T follicular helper cell (primary cell): ENCODE measurements around the gene NDUFS6.
"Not testable (repeated sequence)": the region's sequence is repeated elsewhere in the genome, so short reads cannot be mapped to it uniquely, and the experiment has no call there.

Source experiments
- DNase-seq: peaks from one replicate; pipeline ENCODE4 v3.0.0-alpha.2; 2020; ENCODE audit warnings: low read depth

Gene NDUFS6

DNA sequence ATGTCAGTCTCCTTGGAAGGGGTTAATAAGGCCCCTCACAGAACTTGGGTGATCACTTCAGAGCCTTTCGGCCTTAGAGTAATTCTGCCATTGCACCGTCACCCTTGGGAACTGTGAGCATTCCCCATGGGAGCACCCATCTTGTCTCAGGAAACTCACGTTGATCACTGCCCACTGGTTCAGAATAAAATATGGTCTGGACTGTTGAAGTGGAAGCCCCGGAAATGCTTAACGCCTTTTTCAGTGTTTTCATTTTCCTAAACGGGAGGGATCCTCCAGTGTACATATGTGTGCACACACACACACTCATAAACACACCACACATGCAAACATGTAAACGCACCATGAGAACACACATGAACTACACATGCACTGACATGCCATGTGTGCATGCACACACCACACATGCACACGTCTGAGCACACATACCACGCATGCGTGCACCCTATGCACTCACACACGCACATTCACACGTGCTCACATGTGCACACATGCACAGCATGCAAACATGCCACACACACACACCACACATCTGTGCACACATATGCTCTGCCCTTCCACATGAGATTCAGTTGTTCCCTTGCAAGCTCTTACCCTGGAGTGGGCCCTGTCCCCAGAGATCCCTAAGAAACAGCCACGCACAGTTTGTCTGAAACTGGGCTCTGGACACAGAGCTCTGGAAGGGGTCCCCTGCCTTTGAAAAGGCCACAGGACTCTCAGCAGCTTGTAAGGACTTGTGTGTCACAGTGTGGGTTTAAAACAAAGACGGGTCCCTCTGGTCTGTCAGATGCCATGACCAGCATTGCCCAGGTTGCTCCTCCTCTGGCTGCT lies 18.6 kb upstream of the NDUFS6 start:
- DNase-seq: no peak

DNA sequence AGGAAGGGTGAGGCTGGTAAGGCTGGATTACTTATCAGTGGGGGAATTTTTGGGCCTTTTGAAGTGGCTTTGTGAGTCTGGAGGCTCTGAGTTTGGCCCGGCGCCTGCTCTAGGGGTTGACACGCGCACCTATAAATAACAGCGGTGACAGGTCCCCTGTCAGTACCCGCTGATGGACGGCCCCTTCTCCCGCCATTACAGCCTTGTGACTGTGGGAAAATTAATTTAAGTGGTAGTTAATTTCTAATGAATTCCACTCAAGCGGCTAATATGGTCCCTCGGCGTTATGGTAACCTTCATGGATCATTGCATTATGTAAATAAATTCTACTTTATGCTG lies 18.0 kb upstream of the NDUFS6 start:
- no peak for DNase-seq

DNA sequence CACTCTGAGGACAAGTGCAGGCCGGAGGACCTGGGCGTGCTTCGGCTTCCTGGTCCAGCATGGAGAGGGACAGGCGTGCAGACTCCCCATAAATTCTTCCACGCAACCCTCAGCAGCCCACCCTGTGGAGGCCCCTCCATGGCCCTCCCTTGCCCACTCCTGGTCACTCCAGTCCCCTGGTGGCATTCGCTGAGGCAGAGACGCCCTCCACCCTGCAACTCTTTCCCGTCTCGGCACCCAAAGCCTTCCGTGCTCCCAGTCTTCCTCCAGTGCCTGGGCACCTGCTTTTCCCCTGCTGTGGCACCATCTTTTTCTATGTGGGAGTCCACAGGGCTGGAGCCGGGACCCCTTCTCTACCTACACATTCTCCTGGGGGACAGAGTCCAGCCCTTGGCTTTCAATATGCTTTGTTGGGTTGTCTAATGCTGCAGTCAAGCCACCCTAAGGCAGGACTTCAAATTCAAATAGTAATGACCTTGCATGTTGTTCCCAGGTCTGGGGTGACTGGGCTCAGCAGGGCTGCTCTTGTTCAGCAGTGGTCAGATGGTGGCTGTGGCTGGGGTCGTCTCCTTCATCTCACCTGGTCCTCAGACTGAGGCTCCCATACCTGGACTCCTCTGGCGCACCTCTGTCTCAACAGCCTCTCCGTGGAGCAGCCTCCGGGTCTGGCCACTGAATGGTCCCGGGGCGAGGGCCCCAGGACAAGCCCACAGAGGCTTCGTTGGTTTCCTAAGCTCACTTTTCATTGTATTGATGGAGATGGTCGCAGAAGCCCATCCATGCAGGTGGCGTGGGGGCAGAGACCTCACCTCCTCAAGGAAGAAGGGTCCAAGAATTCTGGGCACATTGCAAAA lies 16.8 kb upstream of the NDUFS6 start:
- DNase-seq: no peak

DNA sequence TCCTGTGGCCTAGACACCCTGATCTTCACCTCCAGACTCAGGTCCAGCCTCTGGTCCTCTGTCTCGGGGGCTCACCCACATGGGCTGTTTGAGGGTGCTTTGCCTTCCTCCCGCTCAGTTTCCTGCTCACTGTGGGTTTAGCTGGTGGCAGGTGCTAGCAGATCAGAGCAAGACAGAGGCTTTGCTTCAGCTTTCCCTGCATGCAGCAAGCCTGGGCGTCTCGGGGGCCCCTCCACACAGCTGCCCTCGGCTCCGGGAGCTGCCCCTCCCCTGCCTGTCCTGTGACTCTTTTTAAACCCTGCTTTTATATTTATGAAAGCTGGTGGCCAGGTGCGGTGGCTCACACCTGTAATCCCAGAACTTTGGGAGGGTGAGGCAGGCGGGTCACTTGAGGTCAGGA lies 16.1 kb upstream of the NDUFS6 start:
- DNase-seq: no peak

DNA sequence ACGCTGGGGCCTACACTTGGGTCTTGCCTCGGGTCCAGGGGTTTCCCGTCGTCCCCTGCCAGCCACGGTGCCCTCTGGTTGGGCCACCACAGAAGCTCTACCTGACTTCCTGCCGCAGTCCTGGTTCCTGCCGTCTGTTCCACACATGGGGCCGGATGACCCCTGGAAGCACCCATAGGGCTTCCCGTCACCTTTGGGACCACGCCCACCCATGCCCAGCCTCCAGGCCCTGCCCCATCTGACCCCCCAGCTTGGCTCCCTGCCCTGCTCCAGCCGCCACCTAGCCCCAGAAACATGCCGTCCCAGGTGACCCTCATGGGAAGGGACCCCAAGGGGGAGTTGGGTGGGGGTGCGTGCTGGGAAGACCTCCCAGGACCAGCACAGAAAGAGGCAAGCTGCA lies 15.2 kb upstream of the NDUFS6 start:
- no peak for DNase-seq

DNA sequence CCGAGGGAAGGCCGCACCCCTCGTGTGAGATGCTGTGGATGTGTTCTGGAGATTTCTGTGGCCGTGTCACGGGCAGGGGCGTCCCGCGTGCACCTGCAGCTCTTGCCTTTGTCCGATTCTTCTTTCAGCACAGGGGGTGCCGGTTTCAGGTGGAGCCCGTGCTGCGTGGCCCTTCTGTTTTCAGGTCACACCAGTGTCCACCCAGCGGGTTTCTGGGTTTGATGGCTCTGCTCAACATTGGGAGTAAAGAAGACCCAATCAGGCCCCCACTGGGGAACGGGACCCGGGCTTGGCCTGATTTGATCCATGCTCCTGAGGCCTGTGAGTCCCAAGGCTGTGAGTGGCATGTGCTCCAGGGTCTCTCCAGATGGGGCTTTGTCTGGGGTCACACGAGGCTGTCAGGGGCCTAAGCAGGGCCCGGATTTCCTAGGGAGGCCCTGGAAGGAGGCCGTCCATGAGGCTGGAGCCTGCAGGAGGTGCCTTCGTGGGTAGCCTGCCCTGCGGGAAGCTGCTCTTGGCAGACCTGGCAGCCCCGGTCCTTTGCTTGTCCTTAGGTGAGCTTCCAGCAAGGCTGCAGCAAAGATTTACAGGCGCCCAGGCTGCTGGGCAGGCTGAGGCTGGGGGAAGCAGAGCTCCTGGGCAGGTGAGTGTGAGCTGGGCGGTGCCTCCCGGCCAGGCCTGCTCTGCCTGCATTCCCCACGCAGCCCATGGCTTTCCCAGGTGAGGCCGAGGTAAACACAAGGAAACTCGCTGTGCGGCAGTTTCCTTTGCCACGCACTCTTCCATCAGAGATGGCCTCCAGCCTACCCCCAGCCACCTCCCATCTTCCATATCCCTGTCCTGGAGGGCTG lies 14.4 kb upstream of the NDUFS6 start:
- DNase-seq: no peak

DNA sequence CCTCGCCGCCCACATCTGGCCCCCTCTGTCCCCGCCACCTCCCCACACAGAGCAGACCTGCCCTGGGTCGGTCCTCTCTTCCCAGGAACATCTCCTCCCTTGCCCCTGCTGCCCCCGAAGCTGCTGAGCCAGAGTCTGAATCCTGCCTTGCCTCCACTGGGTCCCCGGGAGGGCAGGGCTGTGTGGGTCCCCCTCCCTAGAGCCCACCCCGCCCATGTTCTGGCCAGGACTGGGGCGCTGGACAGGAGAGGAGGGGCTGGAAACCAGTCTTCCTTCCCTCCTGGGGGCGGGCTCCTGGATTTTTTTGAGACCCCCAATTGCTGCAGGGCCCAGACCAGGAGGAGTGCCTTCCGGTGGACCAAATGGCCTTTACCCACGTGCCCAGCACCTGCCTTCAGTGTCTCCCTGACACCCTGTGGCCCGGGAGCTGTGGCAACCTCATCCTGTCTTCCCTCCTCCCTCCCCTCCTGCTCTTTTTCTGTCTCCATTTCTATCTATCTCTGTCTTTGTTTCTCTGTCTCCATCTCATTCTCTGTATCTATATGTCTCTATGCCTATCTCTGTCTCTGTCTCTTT lies 13.6 kb upstream of the NDUFS6 start:
- DNase-seq: no peak

DNA sequence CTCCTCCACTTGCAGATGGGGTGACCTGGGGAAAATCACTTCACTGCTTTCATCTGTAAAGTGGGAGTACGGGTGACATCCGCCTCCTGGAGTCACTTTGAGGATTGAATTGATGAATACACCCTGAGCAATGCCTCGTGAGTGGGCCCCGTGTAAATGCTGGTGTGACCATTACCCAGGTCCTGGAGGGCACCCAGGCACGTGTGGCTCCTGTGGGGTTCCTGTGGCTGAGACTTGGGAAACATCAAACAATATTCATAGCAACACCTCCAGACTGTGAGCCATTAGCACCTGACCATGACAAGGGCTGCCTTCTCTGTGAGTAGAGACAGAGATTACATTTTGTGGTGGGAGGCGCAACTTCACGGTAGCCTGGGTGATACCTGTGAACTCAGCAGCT lies 13.0 kb upstream of the NDUFS6 start:
- no peak for DNase-seq

DNA sequence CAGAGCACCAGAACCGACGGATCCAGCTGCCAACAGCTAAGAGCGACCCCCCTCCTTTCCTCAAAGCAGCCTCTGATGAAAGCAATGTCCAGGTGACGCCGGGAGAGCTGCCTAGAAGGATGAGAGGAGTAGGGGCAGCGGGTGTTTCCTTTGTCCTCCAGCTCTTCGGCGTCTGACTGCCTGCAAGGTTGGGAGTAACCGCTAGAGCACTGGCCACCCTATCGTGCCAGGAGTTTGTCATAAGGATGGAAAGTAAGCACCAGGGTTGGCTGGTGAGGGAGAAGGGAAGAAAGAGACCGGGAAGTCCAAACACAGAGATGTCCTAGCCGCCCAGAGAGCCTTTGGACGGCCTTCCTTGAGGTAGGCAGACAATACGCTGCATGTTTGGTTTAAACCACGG lies 12.4 kb upstream of the NDUFS6 start:
- DNase-seq: no peak

DNA sequence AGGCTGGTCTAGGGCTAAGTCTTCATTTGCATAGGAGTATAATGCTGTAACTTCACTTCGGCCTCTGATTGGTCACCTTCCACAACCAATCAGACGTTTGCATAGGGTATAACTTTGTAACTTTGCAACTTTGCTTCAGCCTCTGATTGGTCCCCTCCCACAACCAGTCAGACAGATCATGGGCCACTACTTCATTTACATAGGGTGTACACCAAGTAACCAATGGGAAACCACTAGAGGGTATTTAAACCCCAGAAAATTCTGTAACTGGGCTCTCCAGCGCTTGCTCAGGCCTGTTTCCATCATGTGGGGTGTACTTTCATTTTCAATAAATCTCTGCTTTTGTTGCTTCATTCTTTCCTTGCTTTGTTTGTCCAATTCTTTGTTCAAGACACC lies 11.8 kb upstream of the NDUFS6 start:
- not testable (repeated sequence) for DNase-seq

DNA sequence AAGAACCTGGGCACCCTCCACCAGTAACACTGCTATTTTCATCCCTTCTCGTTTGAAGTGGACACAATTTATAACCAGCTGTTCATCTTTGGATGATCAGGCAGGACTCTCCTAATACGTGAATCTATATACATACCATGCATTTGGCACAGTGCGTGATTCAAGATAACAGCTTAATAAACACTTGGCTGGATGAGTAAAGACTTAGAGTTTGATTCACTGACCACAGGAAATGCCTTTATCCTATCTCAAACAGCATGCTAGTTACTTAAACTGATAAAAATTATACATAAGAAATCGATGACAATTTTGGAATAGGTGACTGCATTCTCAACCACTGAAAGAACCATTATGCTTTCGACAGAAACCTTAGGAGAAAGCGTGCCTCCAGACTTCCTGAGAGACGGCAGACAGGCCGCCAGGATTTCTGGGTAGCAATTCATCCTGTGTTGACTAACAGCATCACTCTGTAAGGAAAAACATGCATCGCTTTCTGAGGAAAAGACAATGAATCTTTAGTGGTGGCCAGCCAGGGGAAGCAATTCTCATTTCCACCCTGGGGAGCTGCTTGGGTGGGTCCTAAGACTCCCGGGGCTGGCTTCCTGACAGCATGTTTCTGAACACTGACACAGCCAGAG lies 11.3 kb upstream of the NDUFS6 start:
- no peak for DNase-seq

DNA sequence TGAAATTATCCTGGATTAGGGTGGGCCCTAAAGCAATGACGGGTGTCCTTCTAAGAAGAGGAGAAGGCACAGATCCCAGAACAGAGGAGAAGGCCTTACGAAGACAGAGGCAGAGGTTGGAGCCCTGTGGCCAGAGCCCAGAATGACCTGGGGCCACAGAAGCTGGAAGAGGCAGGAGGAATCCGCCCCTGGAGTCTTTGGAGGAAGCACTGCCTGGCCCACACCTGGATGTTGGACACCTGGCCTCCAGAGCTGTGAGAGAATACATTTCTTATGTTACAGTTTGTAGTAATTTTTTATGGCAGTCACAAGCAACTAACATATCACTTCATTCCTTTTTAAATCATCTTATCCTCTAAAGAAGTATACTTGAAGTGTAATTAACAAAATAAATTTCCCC lies 10.0 kb upstream of the NDUFS6 start:
- DNase-seq: no peak

DNA sequence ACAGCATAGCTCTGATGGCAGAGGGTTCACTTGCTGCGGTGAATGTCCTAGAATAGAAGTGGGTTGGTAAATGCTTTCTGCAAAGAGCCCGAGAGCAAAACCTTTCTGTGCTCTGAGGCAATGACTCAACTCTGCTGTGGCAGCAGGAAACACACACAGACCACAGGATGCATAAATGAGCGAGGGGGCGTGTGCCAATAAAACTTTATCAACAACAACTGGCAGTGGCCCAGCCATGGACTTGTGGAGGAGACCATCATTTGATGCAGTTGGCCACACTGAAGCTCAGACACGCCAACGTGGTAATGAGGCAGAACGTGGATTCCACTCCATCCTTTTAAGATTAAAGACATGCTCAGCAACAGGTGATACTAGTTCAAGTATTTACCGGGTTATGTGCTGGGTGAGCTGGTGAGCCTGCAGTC lies 8.4 kb upstream of the NDUFS6 start:
- peak; percentile 61 for DNase-seq

DNA sequence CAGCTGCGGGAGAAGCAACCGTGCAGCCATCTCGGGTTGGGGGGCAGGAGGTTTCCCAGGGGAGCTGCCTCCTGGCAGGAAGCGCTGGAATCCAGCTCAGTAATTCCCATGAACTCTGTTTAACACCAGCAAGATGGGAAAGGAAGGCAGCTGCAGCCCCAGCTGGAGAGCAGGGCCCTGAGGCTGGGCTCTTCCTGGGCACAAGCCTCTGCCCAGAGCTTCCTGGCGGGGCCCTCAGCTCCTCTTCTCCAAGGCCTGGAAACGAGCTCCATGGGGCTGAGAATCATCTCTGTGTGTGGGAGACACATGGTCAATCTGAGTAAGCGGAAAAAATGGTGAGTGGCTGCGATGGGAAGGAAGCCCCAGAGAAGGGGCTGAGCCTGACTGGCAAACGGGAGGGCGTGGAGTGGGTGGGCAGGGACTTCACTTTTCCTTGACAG lies 7.9 kb upstream of the NDUFS6 start:
- DNase-seq: no peak

DNA sequence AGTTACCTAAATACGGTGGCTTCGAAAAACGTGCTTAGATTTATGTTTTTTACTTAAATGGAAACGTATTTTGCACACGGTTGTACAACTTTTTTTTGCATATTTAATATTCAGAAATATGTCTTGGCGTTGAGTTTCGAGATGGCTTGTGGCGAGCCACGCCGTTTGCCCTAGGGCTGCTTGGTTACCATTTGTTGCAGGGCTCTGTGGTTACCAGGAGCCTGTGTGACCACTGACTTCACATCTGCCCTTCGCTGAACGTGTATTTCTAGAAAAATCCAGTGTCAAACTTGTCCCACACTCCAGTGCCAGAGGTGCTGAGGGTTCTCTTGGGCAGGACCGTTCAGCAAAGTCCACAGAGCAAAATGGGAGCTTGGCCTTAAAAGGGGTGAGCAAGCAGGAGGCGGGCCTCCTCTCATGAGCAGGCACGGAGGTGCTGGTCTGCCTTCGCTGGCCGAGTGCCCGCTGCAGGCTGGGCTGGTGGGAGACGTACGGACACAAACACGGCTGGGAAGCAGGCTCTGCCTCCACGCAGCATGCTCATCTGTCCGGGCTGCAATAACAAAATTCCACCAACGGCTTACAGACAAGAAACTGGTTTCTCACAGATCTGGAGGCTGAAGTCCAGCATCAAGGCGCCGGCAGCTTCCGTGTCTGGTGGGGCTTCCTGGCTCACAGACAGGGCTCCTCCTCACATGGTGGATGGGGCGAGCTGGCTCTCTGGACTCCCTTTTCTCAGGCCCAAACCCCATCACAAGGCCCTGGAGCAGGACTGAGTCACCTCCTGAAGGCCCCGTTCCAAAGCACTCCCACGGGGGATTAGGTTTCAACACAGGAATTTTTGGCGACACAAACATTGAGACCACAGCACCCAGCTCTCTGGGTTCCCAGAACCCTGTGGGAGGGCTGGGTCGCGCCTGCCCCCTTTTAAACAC lies 7.0 kb upstream of the NDUFS6 start:
- DNase-seq: no peak

DNA sequence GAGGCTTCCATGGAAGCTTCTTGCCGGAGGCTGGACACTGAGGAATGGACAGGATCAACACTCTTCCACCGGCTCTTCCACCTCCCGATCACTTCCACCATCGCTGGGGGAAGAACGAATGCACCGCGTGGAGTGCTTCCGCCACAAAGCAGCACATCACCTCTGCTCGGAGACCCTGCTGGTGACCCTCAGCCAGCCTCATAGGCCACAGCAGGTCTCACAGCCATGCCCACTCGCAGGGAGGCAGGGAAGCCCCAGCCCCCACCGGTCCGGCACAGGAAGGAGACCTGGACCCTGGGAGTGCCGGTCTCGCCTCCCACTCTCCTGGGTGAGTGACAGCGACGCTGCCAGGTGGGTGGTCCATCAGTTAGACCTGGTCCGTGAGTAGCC lies 6.3 kb upstream of the NDUFS6 start:
- DNase-seq: no peak

DNA sequence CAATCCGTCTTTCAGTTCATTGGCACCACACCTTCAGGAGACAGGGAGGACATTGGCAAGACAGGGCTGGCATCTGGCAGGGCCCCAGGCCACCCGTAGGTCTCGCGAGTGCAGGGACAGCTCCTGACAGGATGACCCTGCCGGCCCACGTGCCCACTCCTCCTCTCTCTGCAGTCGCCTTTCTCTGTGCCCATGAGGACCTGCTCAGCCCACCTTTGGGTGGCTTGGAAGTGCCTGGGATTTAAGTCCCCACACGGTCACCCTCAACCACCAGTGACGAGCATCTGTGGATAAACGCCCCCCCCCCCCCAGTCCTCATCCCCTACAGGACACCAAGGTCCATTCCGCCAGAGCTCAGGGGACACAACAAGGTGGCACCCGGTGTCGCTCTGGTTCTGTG lies 5.7 kb upstream of the NDUFS6 start:
- DNase-seq: no peak

DNA sequence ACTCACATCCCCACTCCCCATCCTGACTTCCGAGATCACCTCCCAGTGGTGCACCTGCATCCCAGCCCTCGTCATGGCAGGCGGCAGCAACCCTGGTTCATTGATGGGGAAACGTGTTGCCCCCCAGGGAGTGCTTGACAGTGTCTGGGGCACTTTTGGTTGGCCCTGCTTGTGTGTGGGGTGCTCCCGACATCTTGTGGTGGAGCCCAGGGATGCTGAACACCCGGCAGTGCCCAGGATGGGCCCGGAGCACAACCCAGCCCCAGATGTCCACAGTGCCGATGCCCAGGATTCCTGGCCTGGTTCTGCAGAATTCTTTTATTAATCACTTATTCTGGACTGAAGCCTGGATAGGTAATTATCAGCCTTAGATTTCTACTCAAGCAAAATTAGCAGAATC lies 5.3 kb upstream of the NDUFS6 start:
- DNase-seq: no peak

DNA sequence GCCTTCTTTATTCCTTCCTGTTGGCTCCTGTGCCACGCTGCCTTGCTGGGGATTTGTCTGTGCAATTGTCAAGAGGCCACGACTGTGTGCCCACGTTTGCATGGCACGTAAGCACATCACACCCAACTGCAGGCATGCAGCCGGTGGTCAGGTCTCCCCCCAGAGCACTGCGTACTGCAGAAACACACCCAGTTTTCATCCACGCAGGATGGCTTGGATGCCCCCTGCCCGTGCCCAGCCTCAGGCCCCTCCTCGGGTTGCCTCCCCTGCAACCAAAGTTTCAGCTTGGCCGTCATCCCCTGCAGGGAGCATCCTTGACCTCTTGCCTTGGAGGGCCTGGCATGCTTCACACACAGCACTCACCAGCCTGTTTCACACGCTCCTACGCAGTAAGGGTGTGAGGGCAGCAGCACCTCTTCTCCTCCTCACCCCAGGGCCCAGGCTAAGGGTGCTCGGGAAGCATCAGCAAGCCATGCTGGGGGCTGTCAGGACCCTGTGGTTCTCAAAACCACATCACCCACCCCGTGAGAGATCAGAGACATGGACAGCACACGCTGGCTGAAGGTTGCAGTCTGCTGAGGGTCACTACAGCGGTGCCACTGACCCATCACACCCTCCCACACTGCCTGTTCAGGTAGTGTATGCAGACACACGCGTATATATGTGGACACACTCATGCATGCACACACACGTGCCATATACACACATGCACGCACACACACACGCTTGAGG lies 4.7 kb upstream of the NDUFS6 start:
- DNase-seq: no peak
